HG02610 (cell line): ENCODE measurements around the gene HNRNPF.

Experiments used
- ATAC-seq: cut with Tn5 transposase; IDR thresholded peaks from one replicate; pipeline ENCODE4 v1.9.1; 2021; ENCODE audit warnings: mild to moderate bottlenecking, moderate library complexity; ENCODE audit not compliant: unreplicated experiment

HNRNPF gene

GRCh38 chr10:43377424-43377883 lies 31.5 kb downstream of the HNRNPF start:
- ATAC-seq = no peak

- ATAC-seq = no peak
These were observed 32.1 kb downstream of the HNRNPF start for GRCh38 chr10:43376828-43377423.

GRCh38 chr10:43376046-43376635 lies 32.8 kb downstream of the HNRNPF start:
- ATAC-seq = no peak

GRCh38 chr10:43375401-43376020 lies 33.5 kb downstream of the HNRNPF start:
- no peak for ATAC-seq

GRCh38 chr10:43374194-43374593 lies 34.8 kb downstream of the HNRNPF start:
- no peak for ATAC-seq

- ATAC-seq = no peak
These were observed 35.5 kb downstream of the HNRNPF start for GRCh38 chr10:43373461-43373860.

GRCh38 chr10:43372765-43373361 lies 36.1 kb downstream of the HNRNPF start:
- no peak for ATAC-seq

- no peak for ATAC-seq
These were observed 37.6 kb downstream of the HNRNPF start, which contains the start of gene FXYD4 for GRCh38 chr10:43371418-43371817. FXYD4 (plus strand) TSS chr10:43371636; CDS start chr10:43373747, 2,111 bp downstream.

- ATAC-seq = no peak
These were observed 38.2 kb downstream of the HNRNPF start for GRCh38 chr10:43370671-43371215.

- ATAC-seq = no peak
These were observed 39.1 kb downstream of the HNRNPF start for GRCh38 chr10:43369921-43370320.

GRCh38 chr10:43365001-43365400 lies 44.0 kb downstream of the HNRNPF start:
- no peak for ATAC-seq

GRCh38 chr10:43362191-43362839 lies 46.7 kb downstream of the HNRNPF start:
- ATAC-seq = peak; percentile 98

- ATAC-seq = no peak
These were observed 47.3 kb downstream of the HNRNPF start for GRCh38 chr10:43361547-43362190.

- no peak for ATAC-seq
These were observed 48.9 kb downstream of the HNRNPF start for GRCh38 chr10:43360086-43360485.

GRCh38 chr10:43355749-43356371 lies 53.1 kb downstream of the HNRNPF start:
- no peak for ATAC-seq

- no peak for ATAC-seq
These were observed 54.1 kb downstream of the HNRNPF start for GRCh38 chr10:43354879-43355380.

GRCh38 chr10:43354330-43354635 lies 54.7 kb downstream of the HNRNPF start:
- ATAC-seq = no peak

- no peak for ATAC-seq
These were observed 55.3 kb downstream of the HNRNPF start for GRCh38 chr10:43353495-43354329.

- ATAC-seq = no peak
These were observed 56.0 kb downstream of the HNRNPF start for GRCh38 chr10:43352951-43353350.
